HepG2 (cell line): ENCODE results near the gene CRK. TPM values are rescaled to one million over a fixed set of nuclear protein-coding genes. Genes with fewer than 3 reads are reported as not detected.

Source experiments
- ATAC-seq: fragments of 200-7000 bp; cut with Tn5 transposase; 3 replicates; pipeline ENCODE4 v1.9.1; 2020; ENCODE audit warnings: mild to moderate bottlenecking, moderate library complexity
- BruUV-seq: library from RNA; stranded (reverse); fragments of 400-500 nt; replicated peaks from 2 replicates; lab custom pipeline; 2021; lab: Mats Ljungman, UMichigan
- CTCF ChIA-PET: fragments of 300-600 bp; formaldehyde crosslinking; extraction: SDS; loops from one replicate; lab custom pipeline; 2021; ENCODE audit warnings: low total read pairs, inconsistent platforms, low intra/inter-chr PET ratio; lab: Yijun Ruan, JAX
- POLR2A ChIA-PET: fragments of 350-600 bp; sonication (Branson Sonifier 250); formaldehyde crosslinking; loops from one replicate; lab custom pipeline; 2020; ENCODE audit warnings: antibody characterized with exemption, inconsistent platforms; lab: Yijun Ruan, JAX
- DNase-seq: peaks from one replicate; pipeline ENCODE4 v3.0.0-alpha.2; 2015; ENCODE audit warnings: low spot score
- FAIRE-seq: peaks from 3 replicates; lab custom pipeline; 2011; peaks lifted over from hg19 to GRCh38; lab: Jason Lieb, UNC
- H2AFZ ChIP-seq: one replicate; pipeline ENCODE4 v1.6.1; 2011; ENCODE audit warnings: low read length, inconsistent platforms
- H3K27ac ChIP-seq: fragments of 300-600 bp; 3 replicates; pipeline ENCODE4 v1.8.0; 2011; ENCODE audit warnings: mixed run types, mild to moderate bottlenecking, mixed read lengths, low read length, inconsistent platforms; ENCODE audit not compliant: insufficient read depth; ENCODE audit errors: extremely low read length
- H3K27me3 ChIP-seq, 2 experiments: fragments of 200-600 bp in 1 of 2; 2 replicates in 1 of 2; 3 replicates in 1 of 2; pipeline versions ENCODE4 v1.6.0 to v1.8.0; 2011; ENCODE audit warnings: low read length in 2 of 2, mild to moderate bottlenecking in 2 of 2, moderate library complexity in 2 of 2, inconsistent platforms in 1 of 2; ENCODE audit not compliant: insufficient read depth in 2 of 2, control insufficient read depth in 1 of 2
- H3K36me3 ChIP-seq, 2 experiments: fragments of 200-600 bp in 1 of 2; replicated peaks in 1 of 2; 2 replicates in 1 of 2; 3 replicates in 1 of 2; pipeline versions ENCODE4 v1.5.1 to v1.8.0; 2011; ENCODE audit warnings: low read length in 2 of 2, inconsistent platforms in 1 of 2; ENCODE audit not compliant: insufficient read depth in 2 of 2, control insufficient read depth in 1 of 2
- H3K4me1 ChIP-seq: 2 replicates; pipeline ENCODE4 v1.5.1; 2012; ENCODE audit warnings: low read length, inconsistent platforms; ENCODE audit not compliant: insufficient read depth
- H3K4me2 ChIP-seq: 2 replicates; pipeline ENCODE4 v1.6.0; 2011; ENCODE audit warnings: low read depth, low read length, inconsistent platforms
- H3K4me3 ChIP-seq, 3 experiments: fragments of 200-600 bp in 1 of 3; sonication (generic), shearing (Covaris generic) in 1 of 3; replicated peaks in 1 of 3; 2 replicates each; pipeline ENCODE4 v1.5.1; 2011 to 2016; ENCODE audit warnings: low read length in 3 of 3, inconsistent platforms in 2 of 3, low read depth in 2 of 3, mild to moderate bottlenecking in 2 of 3, control low read depth in 1 of 3, mixed read lengths in 1 of 3; ENCODE audit not compliant: insufficient read depth in 1 of 3
- H3K79me2 ChIP-seq: one replicate; pipeline ENCODE4 v1.6.1; 2011; ENCODE audit warnings: low read length, inconsistent platforms; ENCODE audit not compliant: insufficient read depth
- H3K9ac ChIP-seq: 2 replicates; pipeline ENCODE4 v1.6.0; 2011; ENCODE audit warnings: mild to moderate bottlenecking, low read depth, low read length, inconsistent platforms; ENCODE audit not compliant: insufficient read depth
- H3K9me3 ChIP-seq: 2 replicates; pipeline ENCODE4 v1.5.1; 2012; ENCODE audit warnings: mild to moderate bottlenecking, low read length
- H4K20me1 ChIP-seq: 2 replicates; pipeline ENCODE4 v1.6.0; 2011; ENCODE audit warnings: inconsistent platforms, mild to moderate bottlenecking, low read length, moderate library complexity; ENCODE audit not compliant: insufficient read depth
- ATF7-NPFF ChIP-seq: sonication (generic); formaldehyde crosslinking; IDR thresholded peaks from 2 replicates; pipeline ENCODE4 v1.8.1; 2023; ENCODE audit warnings: mild to moderate bottlenecking, low read depth, missing genetic modification reagents, moderate library complexity
- BORCS8-MEF2B ChIP-seq: sonication (generic); formaldehyde crosslinking; IDR thresholded peaks from 2 replicates; pipeline ENCODE4 v1.8.0; 2022; ENCODE audit warnings: mild to moderate bottlenecking, missing genetic modification reagents
- DMAP1 ChIP-seq: IDR thresholded peaks from 2 replicates; pipeline ENCODE4 v1.6.1; 2016
- E2F1 ChIP-seq: sonication (generic); formaldehyde crosslinking; IDR thresholded peaks from 2 replicates; pipeline ENCODE4 v1.5.0; 2020; ENCODE audit warnings: missing genetic modification reagents
- FUBP1 ChIP-seq: sonication (generic); formaldehyde crosslinking; IDR thresholded peaks from 2 replicates; pipeline ENCODE4 v1.5.1; 2020; ENCODE audit warnings: missing genetic modification reagents, mild to moderate bottlenecking, borderline replicate concordance
- HNRNPK ChIP-seq: fragments of 200-400 bp; formaldehyde crosslinking; IDR thresholded peaks from 2 replicates; pipeline ENCODE4 v1.6.1; 2018; ENCODE audit warnings: low read length, low read depth, moderate library complexity, mild to moderate bottlenecking; ENCODE audit not compliant: poor library complexity, severe bottlenecking
- NR2F2 ChIP-seq: IDR thresholded peaks from 2 replicates; pipeline ENCODE4 v1.6.1; 2012; ENCODE audit warnings: low read depth, inconsistent platforms, borderline replicate concordance
- PHF21A ChIP-seq: sonication (generic); formaldehyde crosslinking; IDR thresholded peaks from 2 replicates; pipeline ENCODE4 v1.5.0; 2020; ENCODE audit warnings: mild to moderate bottlenecking, missing genetic modification reagents
- SKI ChIP-seq: fragments of 450-650 bp; IDR thresholded peaks from one replicate; pipeline ENCODE4 v1.6.1; 2018; ENCODE audit warnings: mild to moderate bottlenecking; ENCODE audit not compliant: partially characterized antibody
- SNAPC2 ChIP-seq: sonication (generic); formaldehyde crosslinking; IDR thresholded peaks from 2 replicates; pipeline ENCODE4 v1.8.1; 2022; ENCODE audit warnings: mild to moderate bottlenecking, missing genetic modification reagents
- ZNF143 ChIP-seq: sonication (generic); formaldehyde crosslinking; IDR thresholded peaks from 2 replicates; pipeline ENCODE4 v1.4.0; 2020; ENCODE audit warnings: missing genetic modification reagents
- ZNF451 ChIP-seq: sonication (generic); formaldehyde crosslinking; IDR thresholded peaks from 2 replicates; pipeline ENCODE4 v1.5.0; 2020; ENCODE audit warnings: mild to moderate bottlenecking, missing genetic modification reagents
- ZNF574 ChIP-seq: sonication (generic); formaldehyde crosslinking; IDR thresholded peaks from 2 replicates; pipeline ENCODE4 v1.4.0; 2020; ENCODE audit warnings: missing genetic modification reagents
- ZNF616 ChIP-seq: sonication (generic); formaldehyde crosslinking; IDR thresholded peaks from 2 replicates; pipeline ENCODE4 v1.5.0; 2020; ENCODE audit warnings: low read depth, mild to moderate bottlenecking, missing genetic modification reagents
- ZNF639 ChIP-seq: conservative IDR thresholded peaks from 2 replicates; pipeline ENCODE4 v1.6.1; 2018; ENCODE audit warnings: missing genetic modification reagents
- WGBS: methylation state at CpG from one replicate; pipeline ENCODE4 v1.1.6; 2017; ENCODE audit warnings: low lambda C conversion rate; 5-methylcytosine and 5-hydroxymethylcytosine counted together
- in situ Hi-C: cut with HindIII; loops from 2 replicates; pipeline ENCODE4 v1.10.0; 2017; ENCODE audit warnings: low pct_unique_long_range_greater_than_20kb; ENCODE audit not compliant: extremely low pct_ligation_motif_present
- intact Hi-C: fragments of 100-400 bp; cut with micrococcal nuclease; formaldehyde crosslinking; loops from one replicate; pipeline ENCODE4 v1.10.0; 2022; ENCODE audit not compliant: unreplicated experiment
- polyA plus RNA-seq, 8 experiments: library from polyadenylated mRNA; depleted of rRNA in 3 of 8; stranded (reverse) in 7 of 8; unstranded in 1 of 8; fragments of >200 nt; fragmentation: Illumina TruSeq in 4 of 8; extraction: Trizol in 4 of 8; gene quantifications; 2 replicates each; pipeline versions ENCODE4 v1.2.1 to v1.2.3, GENCODE V29; 2011 to 2016; ENCODE audit warnings: low read depth in 4 of 8, missing spikeins in 1 of 8, mixed read lengths in 1 of 8; ENCODE audit not compliant: insufficient read depth in 1 of 8
- total RNA-seq, 5 experiments: library from RNA; depleted of rRNA; stranded (reverse); fragments of >200 nt; fragmentation: Illumina TruSeq; extraction: Trizol; gene quantifications; 2 replicates each; pipeline ENCODE4 v1.2.3, GENCODE V29; 2016; ENCODE audit warnings: low read depth in 1 of 5

Gene CRK
- total and polyA plus RNA-seq, 2 of the 13 experiments (the other 11 are each of a cell fraction or from before 2014, with no cell fraction given): 47.4 to 54.2 TPM

GRCh38 chr17:1487939-1488825 lies 32.1 kb upstream of the CRK start:
- peaks cover 56% of the 10 kb centered on the region for H3K4me1 ChIP-seq
- ChIA-PET CTCF (no interaction called here), POLR2A (interaction anchor here (0.9 to 2.3 kb wide), 7 partner anchors 28 to 88 kb away, joined by 3 to 21 read pairs (median 4); partner anchors contain the start of genes CRK, INPP5K and YWHAE)
- no peak overlapping the region for H2AFZ ChIP-seq
- no peaks in the 10 kb centered on the region for H3K9me3 ChIP-seq
- 10% methylated on average over 2 of the region's 72 CpGs for WGBS
- peaks cover under 1 to 4% of the 10 kb centered on the region in 2 experiments; a peak in 3 of 5 replicates for H3K36me3 ChIP-seq
- in situ Hi-C loops: no loop called here
- H3K27me3 ChIP-seq: no peaks in the 10 kb centered on the region; a peak in 1 of 5 replicates
- peaks cover 18% of the 10 kb centered on the region for H3K79me2 ChIP-seq
- no peaks in the 10 kb centered on the region for H4K20me1 ChIP-seq
- FAIRE-seq (no peak), ATAC-seq (peak; percentile 33), DNase-seq (peak; percentile 70)
- peak overlapping the region; percentile 74 for H3K27ac ChIP-seq
- intact Hi-C loops: loop anchor here (1.0 kb wide), 2 partner anchors 28 to 31 kb away; partner anchors contain the start of gene INPP5K
- peak overlapping the region; percentile 47 to 70 (median 70) for H3K4me3 ChIP-seq
- TSS peak; percentile 67 for BruUV-seq
- peak overlapping the region; percentile 71 for H3K9ac ChIP-seq
- H3K4me2 ChIP-seq: peak overlapping the region; percentile 99
- peak; percentile 95 for TF ChIP-seq ZNF639 (CRISPR knock-in tag)
- TF ChIP-seq FUBP1 (CRISPR knock-in tag): 0 out of 2 replicates have a peak, but pooled peaks have one; percentile 55
- no peak for TF ChIP-seq ZNF616
- peak; percentile 49 for TF ChIP-seq HNRNPK
- peak; percentile 60 for TF ChIP-seq DMAP1 (CRISPR knock-in tag)
- TF ChIP-seq SKI: peak; percentile 66
- 0 out of 2 replicates have a peak, but pooled peaks have one; percentile 36 for TF ChIP-seq NR2F2
- peak; percentile 81; the same call in 1 of the 2 replicates for TF ChIP-seq ZNF451 (CRISPR knock-in tag)
- TF ChIP-seq ZNF574 (CRISPR knock-in tag): peak; percentile 57; the same call in 1 of the 2 replicates
- 0 out of 2 replicates have a peak, but pooled peaks have one; percentile 25 for TF ChIP-seq SNAPC2 (CRISPR knock-in tag)
- TF ChIP-seq ATF7-NPFF: 0 out of 2 replicates have a peak, but pooled peaks have one; percentile 26
- no peak for TF ChIP-seq E2F1 (CRISPR knock-in tag)
- no peak for TF ChIP-seq ZNF143 (CRISPR knock-in tag)
- 0 out of 2 replicates have a peak, but pooled peaks have one; percentile 13 for TF ChIP-seq BORCS8-MEF2B (CRISPR knock-in tag)
- TF ChIP-seq PHF21A (CRISPR knock-in tag): 0 out of 2 replicates have a peak, but pooled peaks have one; percentile 30
